SJSA1 (cell line): Measurements from ENCODE around the gene PGAM1. TPM values are rescaled to one million over a fixed set of nuclear protein-coding genes. Genes with fewer than 3 reads are reported as not detected.
"Not testable (repeated sequence)": the region's sequence is repeated elsewhere in the genome, so short reads cannot be mapped to it uniquely, and the experiment has no call there.

Experiments
- DNase-seq, 2 experiments: peaks; one replicate each; pipeline ENCODE4 v3.0.0-alpha.2; 2015 to 2020; ENCODE audit warnings: low spot score in 2 of 2, low read depth in 1 of 2
- H3K27ac ChIP-seq: fragments of 250-450 bp; sonication (Bioruptor Pico); 2 replicates; pipeline ENCODE4 v1.5.1; 2020; ENCODE audit warnings: mild to moderate bottlenecking, moderate library complexity
- H3K27me3 ChIP-seq: fragments of 250-450 bp; sonication (Bioruptor Pico); replicated peaks from 2 replicates; pipeline ENCODE4 v1.5.1; 2020; ENCODE audit warnings: mild to moderate bottlenecking, moderate library complexity
- H3K36me3 ChIP-seq: fragments of 250-450 bp; sonication (Bioruptor Pico); 2 replicates; pipeline ENCODE4 v1.5.1; 2020; ENCODE audit warnings: mild to moderate bottlenecking
- H3K4me1 ChIP-seq: fragments of 250-450 bp; sonication (Bioruptor Pico); replicated peaks from 2 replicates; pipeline ENCODE4 v1.6.1; 2021; ENCODE audit warnings: mild to moderate bottlenecking
- H3K4me3 ChIP-seq: fragments of 250-450 bp; sonication (Bioruptor Pico); 2 replicates; pipeline ENCODE4 v1.5.1; 2020; ENCODE audit warnings: mild to moderate bottlenecking
- H3K9me3 ChIP-seq: fragments of 250-450 bp; sonication (Bioruptor Pico); replicated peaks from 2 replicates; pipeline ENCODE4 v1.5.1; 2020; ENCODE audit warnings: mild to moderate bottlenecking
- total RNA-seq: library from RNA; depleted of rRNA; stranded (reverse); fragments of >200 nt; shearing (Covaris generic); gene quantifications from 2 replicates; pipeline ENCODE4 v1.2.3, GENCODE V29; 2014

Gene PGAM1
- total RNA-seq, 1 experiment from 2014 or later, result 591 TPM

DNA sequence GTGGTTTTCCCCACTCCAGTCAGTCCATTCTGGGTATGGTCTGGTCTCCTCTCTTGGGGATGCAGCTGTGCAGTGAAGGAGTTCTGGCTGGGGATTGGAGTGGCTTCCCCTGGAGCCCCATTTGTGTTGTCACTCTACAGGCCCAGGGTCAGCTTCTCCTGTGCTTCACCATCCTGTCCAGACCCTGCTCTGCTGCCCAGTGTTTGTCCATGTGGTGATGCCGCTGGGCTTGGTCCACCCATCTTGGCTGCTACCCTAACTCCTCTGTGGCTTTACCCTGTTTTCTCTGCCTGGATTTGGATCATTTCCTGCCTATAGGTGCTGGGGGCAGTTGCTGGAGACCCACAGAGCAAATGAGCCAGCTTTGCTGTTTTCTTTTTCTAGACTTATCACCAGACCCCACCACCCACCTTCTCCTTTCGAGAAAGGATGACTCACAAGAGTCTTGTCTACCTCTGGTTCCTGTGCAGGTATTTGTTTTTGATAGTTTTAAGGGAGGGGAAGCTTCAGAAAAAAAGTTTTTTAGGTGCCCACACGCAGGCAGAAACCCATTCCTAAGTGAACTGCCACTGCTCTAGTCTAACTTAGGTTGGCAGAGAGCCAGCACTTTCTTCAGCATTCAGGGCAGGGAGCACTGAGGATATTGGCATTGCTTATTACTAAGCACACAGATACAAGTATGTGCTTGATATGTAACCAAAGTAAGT is 28.5 kb downstream of the PGAM1 start:
- Histone ChIP-seq H3K4me1 (no peaks in the 10 kb centered on the region), H3K27me3 (no peaks in the 10 kb centered on the region), H3K36me3 (peaks cover 92% of the 10 kb centered on the region), H3K27ac (no peak overlapping the region), H3K4me3 (no peak overlapping the region), H3K9me3 (no peaks in the 10 kb centered on the region)
- no peak for DNase-seq

DNA sequence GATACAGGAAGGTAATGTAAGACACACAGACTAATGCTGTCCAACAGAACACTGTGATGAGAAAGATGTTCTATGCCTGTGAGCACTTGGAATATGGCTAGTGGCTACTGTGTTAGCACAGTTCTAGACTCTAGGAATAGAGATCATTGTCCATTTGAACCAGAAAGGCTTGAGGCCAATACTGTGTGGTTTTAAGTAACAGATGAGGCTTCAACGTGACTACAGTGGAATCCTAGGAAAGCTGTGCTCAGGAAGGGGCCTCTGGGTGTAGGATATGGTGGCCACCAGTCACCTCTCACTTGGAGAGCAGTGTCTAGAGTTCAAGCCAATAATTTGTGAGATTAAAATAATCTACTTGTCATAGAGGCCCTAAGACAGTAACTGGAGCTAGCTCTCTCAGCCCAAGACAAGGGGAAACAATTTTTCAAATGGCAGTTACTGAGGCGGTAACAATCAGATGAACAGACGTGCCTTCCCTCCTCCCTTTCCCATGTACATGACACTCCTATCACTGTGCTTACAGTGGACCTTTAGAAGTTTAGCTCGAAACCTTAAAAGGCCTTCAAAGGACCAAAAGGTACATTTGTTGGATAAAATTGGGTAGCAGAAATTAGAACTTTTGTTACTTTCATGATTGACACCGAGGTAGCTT is 30.2 kb downstream of the PGAM1 start:
- no peaks in the 10 kb centered on the region for H3K9me3 ChIP-seq
- H3K27me3 ChIP-seq, result no peaks in the 10 kb centered on the region
- H3K36me3 ChIP-seq, result peaks cover 100% of the 10 kb centered on the region
- no peaks in the 10 kb centered on the region for H3K4me1 ChIP-seq
- DNase-seq, result no peak
- no peak overlapping the region for H3K27ac ChIP-seq
- no peak overlapping the region for H3K4me3 ChIP-seq

DNA sequence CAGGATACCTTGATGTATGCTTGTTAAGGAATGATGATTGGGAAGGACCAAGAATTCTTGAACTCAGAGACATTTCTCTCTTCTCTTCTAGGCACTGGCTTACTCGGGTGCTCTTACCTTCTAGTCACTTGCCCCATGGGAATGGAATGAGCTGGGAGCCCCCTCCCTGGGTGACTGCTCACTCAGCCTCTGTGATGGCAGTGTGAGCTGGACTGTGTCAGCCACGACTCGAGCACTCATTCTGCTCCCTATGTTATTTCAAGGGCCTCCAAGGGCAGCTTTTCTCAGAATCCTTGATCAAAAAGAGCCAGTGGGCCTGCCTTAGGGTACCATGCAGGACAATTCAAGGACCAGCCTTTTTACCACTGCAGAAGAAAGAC is 30.7 kb downstream of the PGAM1 start:
- no peak overlapping the region for H3K4me3 ChIP-seq
- no peak overlapping the region for H3K27ac ChIP-seq
- no peaks in the 10 kb centered on the region for H3K27me3 ChIP-seq
- no peak for DNase-seq
- no peaks in the 10 kb centered on the region for H3K4me1 ChIP-seq
- no peaks in the 10 kb centered on the region for H3K9me3 ChIP-seq
- peaks cover 100% of the 10 kb centered on the region for H3K36me3 ChIP-seq

DNA sequence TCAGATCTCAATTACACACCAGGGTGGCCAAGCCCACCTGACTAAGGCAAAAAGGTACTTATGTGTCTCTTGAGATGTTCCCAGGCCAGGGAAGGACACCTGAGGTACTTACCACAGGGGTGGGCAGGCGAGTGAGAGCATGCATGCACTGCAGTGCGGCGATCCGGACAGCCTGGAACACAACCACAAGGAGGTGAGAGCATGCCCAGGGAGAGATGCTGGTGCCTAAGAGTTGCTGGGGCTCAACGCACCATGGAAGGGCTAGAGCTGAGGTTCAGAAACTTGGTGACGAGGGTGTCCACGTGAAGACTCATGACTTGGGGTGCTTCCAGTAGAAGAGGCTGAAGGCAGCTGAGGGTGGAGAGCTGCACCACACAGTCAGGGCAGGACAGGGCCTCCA is 33.1 kb downstream of the PGAM1 start:
- Histone ChIP-seq H3K36me3 (peaks cover 100% of the 10 kb centered on the region), H3K4me1 (no peaks in the 10 kb centered on the region), H3K4me3 (no peak overlapping the region), H3K9me3 (no peaks in the 10 kb centered on the region), H3K27ac (no peak overlapping the region), H3K27me3 (no peaks in the 10 kb centered on the region)
- no peak for DNase-seq

DNA sequence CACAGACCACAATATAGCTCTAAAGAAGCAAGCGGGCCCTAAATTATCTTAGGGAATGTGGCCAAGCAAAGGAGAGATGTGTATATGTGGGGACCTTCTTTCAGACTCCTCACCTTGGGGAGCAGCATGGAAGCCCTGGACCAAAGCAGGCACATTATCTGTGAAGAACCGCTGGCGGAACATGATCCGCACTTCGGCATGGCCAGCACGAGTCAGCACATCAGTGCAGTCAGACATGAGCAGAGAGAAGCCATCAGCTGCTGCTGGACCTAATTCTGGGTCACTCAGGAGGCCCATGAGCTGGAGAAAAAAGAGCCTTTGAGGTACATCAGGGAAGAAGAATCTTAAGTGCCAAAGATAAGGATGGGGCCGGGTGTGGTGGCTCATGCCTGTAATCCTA is 33.9 kb downstream of the PGAM1 start:
- Histone ChIP-seq H3K36me3 (peaks cover 98% of the 10 kb centered on the region), H3K27ac (no peak overlapping the region), H3K4me1 (no peaks in the 10 kb centered on the region), H3K27me3 (no peaks in the 10 kb centered on the region), H3K4me3 (no peak overlapping the region), H3K9me3 (no peaks in the 10 kb centered on the region)
- DNase-seq, result no peak

DNA sequence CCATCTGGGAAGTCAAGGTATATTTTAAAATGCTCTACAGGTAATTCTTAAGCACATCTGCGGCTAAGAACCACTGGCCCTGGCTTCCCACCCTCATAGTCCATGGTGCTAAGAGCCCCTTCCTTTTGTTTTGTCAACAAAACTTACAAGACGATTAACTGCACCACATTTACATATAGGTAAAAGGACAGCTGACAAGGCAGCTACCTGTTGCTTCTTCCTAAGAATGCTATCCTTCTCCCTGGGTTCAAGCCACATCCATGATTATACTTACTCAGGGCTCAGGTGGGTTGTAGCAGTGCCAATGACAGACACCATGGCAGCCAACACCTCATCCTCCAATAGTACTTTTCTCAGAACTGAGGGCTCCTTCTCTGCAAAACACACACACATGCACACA is 36.3 kb downstream of the PGAM1 start:
- no peak for DNase-seq
- H3K27me3 ChIP-seq, result no peaks in the 10 kb centered on the region
- H3K4me1 ChIP-seq, result no peaks in the 10 kb centered on the region
- no peak overlapping the region for H3K27ac ChIP-seq
- H3K36me3 ChIP-seq, result peaks cover 98% of the 10 kb centered on the region
- H3K4me3 ChIP-seq, result no peak overlapping the region
- no peaks in the 10 kb centered on the region for H3K9me3 ChIP-seq

DNA sequence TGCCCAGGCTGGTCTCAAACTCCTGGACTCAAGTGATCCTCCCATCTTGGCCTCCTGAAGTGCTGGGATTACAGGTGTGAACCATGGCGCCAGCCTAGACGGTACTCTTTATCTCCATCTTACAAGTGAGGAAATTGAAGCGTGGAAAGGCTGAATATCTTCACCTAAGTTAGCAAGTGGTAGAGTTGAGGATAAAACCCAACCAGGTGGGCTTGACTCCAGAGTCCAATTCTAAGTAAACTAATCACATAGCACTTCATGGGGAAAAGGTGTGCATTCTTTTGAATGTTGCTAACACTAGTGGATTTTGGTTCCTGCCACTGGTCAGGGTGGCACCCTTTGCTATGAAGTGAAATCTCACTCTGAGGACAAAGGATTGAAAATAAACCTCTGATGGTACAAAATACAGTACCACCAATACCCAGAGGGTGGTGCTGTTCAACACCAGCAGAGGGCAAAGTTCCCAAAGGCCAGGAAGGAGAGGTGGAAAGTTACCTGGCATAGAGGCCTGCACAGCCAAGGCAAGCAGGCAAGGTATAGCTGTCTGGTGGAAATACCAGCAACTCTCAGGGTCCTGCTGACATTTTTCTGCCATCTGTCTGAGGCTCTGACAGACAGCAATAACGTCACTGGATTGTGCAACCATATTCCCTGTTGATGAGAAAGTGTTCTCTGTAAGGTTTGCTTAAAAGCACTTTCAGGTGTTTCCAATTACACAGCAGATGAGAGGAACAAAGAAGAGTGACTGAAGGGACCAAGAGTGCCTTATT is 37.6 kb downstream of the PGAM1 start:
- no peaks in the 10 kb centered on the region for H3K9me3 ChIP-seq
- H3K4me1 ChIP-seq, result no peaks in the 10 kb centered on the region
- no peak overlapping the region for H3K4me3 ChIP-seq
- peaks cover 95% of the 10 kb centered on the region for H3K36me3 ChIP-seq
- peak in 1 of 2 experiments; percentile 51 for DNase-seq
- no peaks in the 10 kb centered on the region for H3K27me3 ChIP-seq
- H3K27ac ChIP-seq, result no peak overlapping the region

DNA sequence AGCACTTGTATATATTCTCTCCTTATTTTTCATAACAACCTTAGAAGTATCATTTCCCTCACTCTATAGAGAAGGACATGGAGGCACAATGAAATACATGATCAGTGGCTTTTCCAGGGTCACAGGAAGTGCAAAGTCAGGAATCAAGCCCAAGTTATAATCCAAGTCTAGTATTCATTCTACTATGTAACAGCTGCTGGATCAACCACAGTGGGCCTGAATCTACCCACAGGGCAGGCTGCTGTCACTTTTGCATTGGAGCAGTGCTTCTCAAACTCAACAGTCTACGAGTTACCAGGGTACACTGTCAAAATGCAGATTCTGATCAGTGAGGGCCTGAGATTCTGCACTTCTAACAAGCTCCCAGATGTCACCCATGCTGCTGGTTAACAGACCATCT is 38.2 kb downstream of the PGAM1 start:
- DNase-seq, result no peak
- Histone ChIP-seq H3K4me3 (no peak overlapping the region), H3K36me3 (peaks cover 95% of the 10 kb centered on the region), H3K4me1 (no peaks in the 10 kb centered on the region), H3K27ac (no peak overlapping the region), H3K27me3 (no peaks in the 10 kb centered on the region), H3K9me3 (no peaks in the 10 kb centered on the region)

DNA sequence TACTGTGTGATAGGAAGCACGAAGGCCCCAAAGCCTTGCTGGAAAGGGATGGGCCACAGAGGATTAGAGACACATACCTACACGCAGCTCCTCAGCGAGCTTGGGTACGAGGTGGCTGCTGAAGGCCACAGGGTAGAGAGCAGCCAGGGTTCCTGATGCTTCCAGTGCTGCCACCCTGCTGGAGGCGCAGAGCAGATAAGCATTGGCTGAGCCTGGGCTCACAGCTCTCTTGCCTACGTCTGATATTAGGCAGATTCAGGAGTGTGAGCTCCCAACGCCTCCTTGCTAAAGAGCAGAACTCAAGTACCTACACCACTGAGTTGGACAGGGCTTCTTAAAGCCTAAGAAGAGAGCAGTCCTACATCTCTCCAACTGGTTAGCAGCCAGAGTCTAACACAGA is 40.0 kb downstream of the PGAM1 start:
- no peaks in the 10 kb centered on the region for H3K4me1 ChIP-seq
- H3K9me3 ChIP-seq, result no peaks in the 10 kb centered on the region
- H3K4me3 ChIP-seq, result no peak overlapping the region
- H3K27ac ChIP-seq, result no peak overlapping the region
- DNase-seq, result no peak
- peaks cover 94% of the 10 kb centered on the region for H3K36me3 ChIP-seq
- no peaks in the 10 kb centered on the region for H3K27me3 ChIP-seq

DNA sequence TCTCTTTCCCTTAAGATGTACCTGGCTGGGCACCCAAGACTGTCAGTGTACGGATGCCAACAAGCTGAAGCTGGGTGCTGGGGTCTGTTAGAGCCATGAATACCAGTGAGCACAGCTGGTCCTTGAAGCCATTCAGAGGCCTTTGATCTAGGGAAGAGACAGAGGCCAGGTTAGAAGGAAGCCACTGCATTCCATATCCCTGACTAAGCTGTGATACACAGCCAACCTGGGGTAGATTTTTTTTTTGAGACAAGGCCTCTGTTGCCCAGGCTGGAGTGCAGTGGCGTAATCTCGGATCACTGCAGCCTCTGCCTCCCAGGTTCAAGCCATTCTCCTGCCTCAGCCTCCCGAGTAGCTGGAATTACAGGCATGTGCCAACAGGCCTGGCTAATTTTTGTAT is 40.8 kb downstream of the PGAM1 start:
- Histone ChIP-seq H3K9me3 (no peaks in the 10 kb centered on the region), H3K36me3 (peaks cover 92% of the 10 kb centered on the region), H3K27ac (no peak overlapping the region), H3K4me3 (no peak overlapping the region), H3K4me1 (no peaks in the 10 kb centered on the region), H3K27me3 (no peaks in the 10 kb centered on the region)
- no peak for DNase-seq

DNA sequence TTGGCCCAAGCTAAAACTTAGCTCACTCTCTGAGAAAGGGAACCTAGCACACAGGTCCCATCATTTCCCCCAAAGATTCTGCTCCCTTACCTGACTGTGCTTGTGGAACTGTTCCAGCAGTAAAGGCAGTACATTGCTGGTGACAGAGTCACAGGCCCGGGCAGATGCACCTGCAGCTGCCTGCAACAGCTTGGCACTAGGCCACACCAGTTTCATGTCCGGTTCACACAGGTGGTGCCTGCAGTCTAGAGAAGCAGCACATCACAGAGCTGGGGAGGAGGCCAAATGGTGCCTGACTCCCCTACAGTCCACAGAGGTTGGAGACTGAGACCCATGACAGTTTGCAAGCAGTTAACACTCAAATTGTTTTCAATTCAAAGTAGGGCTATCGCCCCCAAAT is 42.2 kb downstream of the PGAM1 start:
- no peaks in the 10 kb centered on the region for H3K4me1 ChIP-seq
- no peaks in the 10 kb centered on the region for H3K9me3 ChIP-seq
- H3K36me3 ChIP-seq, result peaks cover 92% of the 10 kb centered on the region

DNA sequence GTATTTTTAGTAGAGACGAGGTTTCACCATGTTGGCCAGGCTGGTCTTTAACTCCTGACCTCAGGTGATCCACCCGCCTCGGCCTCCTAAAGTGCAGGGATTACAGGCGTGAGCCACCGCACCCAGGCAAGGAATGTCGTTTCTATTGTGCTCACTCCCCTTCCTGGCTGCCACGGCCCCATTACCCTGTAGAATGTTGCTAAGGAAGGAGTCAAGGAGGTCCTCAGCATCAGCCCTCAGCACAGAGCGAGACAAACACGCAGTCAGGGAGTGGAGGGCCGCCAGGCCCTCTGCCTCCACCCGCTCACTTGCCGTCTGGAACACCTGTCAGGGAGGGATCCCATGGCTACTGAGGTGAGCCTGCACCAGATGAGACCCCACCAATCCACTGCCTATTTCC is 42.8 kb downstream of the PGAM1 start:
- DNase-seq, H3K9me3 ChIP-seq, H3K4me3 ChIP-seq, H3K27ac ChIP-seq, H3K27me3 ChIP-seq, H3K4me1 ChIP-seq: not testable (repeated sequence)
- peaks cover 92% of the 10 kb centered on the region for H3K36me3 ChIP-seq

More for the DNA sequence above, 42.2 kb downstream of the PGAM1 start:
- Histone ChIP-seq H3K4me3 (no peak overlapping the region), H3K27me3 (no peaks in the 10 kb centered on the region), H3K27ac (no peak overlapping the region)
- no peak for DNase-seq

DNA sequence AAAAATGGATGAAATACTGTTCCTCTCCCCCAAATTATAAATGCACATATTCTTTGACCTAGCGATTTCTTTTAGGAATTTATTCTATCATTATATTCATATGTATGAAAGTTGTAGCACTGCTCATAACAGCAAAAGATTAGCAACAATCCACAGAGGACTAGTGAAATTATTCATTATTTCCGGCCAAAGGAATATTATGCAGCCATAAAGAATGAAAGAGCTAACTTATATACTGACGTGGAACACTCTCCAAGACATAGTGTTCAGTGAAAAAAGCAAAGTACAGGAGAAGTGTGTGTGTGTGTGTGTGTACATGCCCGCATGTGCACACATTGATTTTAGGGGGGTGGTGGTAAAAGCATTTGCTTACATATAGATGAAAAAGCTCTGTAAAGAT is 48.9 kb downstream of the PGAM1 start:
- Histone ChIP-seq H3K4me1 (no peaks in the 10 kb centered on the region; the same call in 1 of the 2 replicates), H3K27ac (no peak overlapping the region), H3K4me3 (no peak overlapping the region), H3K27me3 (no peaks in the 10 kb centered on the region), H3K36me3 (peaks cover 95% of the 10 kb centered on the region), H3K9me3 (no peaks in the 10 kb centered on the region)
- DNase-seq, result no peak

DNA sequence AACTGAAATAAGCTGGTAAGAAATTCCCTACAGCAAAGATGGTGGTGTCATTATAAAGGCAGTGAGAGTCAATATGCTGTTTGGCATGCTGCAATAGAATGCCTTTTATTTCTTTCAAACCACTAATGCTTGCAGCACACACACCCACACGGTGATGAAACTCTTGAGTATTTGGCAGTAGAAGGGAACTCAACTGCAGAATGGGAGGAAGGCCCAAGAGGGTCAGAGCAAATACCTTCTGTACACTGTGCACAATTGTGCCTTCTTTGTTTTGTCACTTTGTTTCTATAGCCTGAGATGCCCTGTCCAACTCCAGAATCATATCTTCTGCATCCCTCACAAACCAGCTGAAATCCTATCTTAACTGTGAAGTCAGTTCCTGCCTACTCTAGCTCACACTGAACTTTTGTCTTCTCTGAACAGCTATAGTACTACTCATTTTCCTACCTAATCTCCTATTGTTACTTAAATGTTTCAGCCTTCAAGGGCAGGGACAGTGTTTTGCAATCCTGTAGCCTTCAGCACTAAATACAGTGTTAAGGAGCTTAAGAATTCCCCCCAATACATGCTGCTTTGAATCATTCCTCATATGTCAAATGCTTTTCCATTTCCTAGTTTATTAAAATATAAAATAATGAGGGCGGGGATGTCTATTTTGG is 50.1 kb downstream of the PGAM1 start:
- Histone ChIP-seq H3K27me3 (no peaks in the 10 kb centered on the region), H3K27ac (no peak overlapping the region), H3K9me3 (no peaks in the 10 kb centered on the region), H3K4me1 (peaks cover 8% of the 10 kb centered on the region; the same call in 1 of the 2 replicates), H3K4me3 (no peak overlapping the region), H3K36me3 (peaks cover 97% of the 10 kb centered on the region)
- DNase-seq, result no peak
